Measurements from ENCODE around the gene UNC93A.
"Not testable (repeated sequence)": the region's sequence is repeated elsewhere in the genome, so short reads cannot be mapped to it uniquely, and the experiment has no call there.

The UNC93A gene

GRCh38 chr6:167270499-167271311, 20.4 kb upstream of the UNC93A start:
- no peak for DNase-seq (ENCODE audit: low spot score)

- DNase-seq (ENCODE audit: low spot score) = no peak
Observed at GRCh38 chr6:167272151-167272550, 19.0 kb upstream of the UNC93A start.

GRCh38 chr6:167272696-167273379, 18.3 kb upstream of the UNC93A start:
- DNase-seq (ENCODE audit: low spot score) = no peak

- no peak for DNase-seq (ENCODE audit: low spot score)
Observed at GRCh38 chr6:167274270-167274669, 16.8 kb upstream of the UNC93A start.

DNA sequence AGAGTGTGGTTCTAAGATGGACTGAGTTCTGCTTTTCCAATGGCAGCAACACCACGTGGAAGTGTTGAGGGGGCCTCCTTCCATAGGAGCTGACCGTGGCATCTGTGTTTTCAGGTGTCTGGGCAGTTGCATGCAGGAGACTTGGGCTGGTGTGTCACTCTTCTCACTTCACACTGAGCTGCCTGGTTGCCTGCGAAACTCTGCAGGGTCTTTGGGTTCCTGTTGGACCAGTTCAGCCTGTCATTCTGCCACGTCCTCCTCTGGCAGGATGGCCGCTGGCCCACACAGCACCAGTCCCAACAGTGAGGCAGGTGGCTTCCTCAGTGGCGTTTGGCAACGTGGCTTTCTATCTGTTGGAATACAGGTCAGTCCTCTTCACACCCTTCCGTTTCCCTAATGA, 16.1 kb upstream of the UNC93A start:
- no peak for DNase-seq (ENCODE audit: low spot score)

DNA sequence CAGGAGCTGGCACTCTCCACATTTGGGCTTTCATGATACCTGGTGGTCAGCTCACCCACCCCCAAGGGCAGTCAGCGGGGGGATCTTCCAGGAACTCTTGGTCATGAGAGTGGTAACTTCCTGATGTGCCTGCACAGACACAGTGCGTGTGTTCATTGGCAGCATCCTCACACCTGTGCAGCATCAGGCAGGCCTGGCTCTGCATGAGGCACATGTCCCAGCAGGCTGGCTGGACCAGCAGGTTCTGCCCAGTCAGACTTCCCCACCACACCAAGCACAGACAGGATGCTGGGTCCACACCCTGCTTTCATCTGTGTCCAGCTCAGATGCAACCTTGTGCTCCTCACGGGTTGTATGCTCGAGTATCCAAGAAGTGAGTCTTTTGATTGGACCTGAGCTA, 15.7 kb upstream of the UNC93A start:
- DNase-seq (ENCODE audit: low spot score) = no peak

- DNase-seq (ENCODE audit: low spot score) = no peak
Observed at GRCh38 chr6:167276772-167277533, 14.2 kb upstream of the UNC93A start.

DNA sequence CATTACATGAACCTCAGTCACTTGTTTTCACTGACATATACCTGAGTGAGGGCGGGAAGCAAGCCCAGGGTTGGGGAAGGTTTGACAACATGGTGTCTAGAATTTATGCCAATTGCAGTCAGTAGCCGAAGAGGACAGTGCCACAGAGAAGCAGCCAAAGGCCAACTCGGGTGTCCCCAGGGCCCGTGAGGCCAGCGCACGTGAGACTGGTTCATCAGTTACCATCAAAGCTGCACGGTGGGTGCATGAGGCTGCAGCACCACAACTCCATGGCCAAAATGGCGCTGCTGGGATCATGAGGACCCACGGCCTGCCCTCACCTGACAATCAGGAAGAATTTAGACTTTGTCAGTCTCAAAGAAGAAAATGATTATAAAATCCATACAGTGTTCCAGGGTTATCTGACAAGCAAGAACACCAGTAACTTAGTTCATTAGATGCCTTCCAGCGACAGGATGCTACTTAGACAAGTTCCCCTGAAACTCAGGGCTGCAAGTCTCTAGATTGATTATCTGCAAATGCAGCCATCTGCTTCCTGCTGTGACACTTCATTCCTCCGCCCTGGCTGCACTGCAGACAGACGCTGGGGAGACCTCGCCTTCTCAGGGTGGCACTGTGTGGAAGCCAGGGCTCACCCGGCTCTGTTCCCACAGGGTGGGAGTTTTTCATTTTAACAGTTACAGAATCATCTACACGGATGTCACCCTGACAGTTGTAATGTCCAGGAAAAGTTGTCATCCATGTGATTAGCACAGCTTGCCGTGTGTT, 12.8 kb upstream of the UNC93A start:
- not testable (repeated sequence) for DNase-seq (ENCODE audit: low spot score)

- no peak for DNase-seq (ENCODE audit: low spot score)
Observed at GRCh38 chr6:167279766-167280446, 11.2 kb upstream of the UNC93A start.

GRCh38 chr6:167280466-167280865, 10.6 kb upstream of the UNC93A start:
- not testable (repeated sequence) for DNase-seq (ENCODE audit: low spot score)

GRCh38 chr6:167282165-167282564, 8.9 kb upstream of the UNC93A start:
- DNase-seq (ENCODE audit: low spot score) = no peak

DNA sequence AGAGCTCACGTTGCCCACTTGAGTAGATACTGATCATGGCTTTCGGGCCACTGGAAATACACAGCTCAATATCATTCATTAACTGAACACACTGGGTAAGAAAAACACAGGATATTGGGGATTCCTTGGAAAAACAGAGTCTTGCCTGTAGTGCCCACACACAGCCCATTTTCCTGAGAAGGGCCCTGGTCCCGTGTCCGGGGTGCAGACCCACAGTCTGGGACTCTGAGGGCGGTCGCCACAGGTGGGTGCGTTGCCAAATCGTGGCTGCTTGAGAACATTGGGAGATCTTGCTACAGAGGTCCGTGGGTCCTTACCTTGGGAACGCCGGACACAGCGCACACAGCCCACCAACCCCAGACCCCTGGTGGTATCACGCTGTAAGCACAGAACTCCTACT, 6.5 kb upstream of the UNC93A start:
- DNase-seq (ENCODE audit: low spot score) = not testable (repeated sequence)

DNA sequence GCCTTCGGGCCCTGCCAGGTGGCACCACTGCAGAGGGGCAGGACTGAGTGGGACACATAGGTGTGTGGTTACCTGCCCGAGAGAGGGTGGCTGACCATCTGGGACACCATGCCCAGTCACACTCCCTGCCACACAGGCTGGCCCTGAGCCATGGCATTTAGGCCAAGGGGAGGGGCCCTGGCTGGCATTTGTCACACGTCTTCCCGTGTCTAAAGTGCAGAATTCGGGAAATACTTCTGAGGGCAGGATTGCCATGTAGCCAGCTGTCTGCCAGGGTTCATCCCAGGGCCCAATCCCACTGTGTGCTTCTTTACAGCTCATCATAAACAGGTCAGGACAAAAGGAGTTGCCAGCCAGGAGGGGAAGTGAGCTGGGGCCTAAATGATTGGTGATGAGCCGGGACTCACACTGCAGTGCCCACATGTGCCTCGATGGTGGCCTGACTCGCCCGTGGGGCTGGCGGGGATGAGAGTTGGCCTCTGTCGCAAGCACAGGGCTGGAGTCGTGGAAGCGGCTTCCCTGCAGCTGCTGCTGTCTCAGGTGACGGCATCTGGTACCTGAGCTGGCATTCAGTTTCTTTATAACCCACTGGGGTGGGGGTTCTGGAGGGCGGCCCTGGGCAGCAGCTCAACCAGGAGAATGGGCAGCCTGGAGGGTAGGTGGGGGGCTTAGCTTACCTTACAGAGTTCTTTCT, 5.9 kb upstream of the UNC93A start:
- DNase-seq (ENCODE audit: low spot score) = no peak

DNA sequence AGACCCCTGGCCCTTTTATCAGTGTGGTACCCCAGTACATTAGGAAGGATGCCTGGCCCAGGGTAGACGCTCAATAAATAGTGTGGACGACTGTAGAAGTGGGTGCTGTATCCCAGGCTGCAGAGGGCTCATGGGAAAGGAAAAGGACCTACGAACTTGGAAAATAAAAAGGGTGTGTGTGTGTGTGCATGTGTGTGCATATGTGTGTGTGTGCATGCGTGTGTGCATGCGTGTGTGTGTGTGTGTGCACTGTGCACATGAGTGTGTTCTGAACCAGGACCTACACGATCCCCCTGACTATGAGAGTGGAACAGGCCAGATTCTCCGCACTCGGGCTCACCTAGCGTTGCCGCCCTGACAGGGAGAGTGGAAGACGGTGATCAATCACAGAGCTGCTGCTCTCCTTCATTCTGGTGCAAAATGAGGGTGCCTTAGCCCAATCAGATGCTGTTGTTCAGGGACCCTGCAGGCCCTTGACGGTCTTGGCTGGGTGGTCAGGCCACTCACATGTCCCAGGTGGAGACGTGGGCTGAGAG, 3.5 kb upstream of the UNC93A start:
- no peak for DNase-seq (ENCODE audit: low spot score)

- not testable (repeated sequence) for DNase-seq (ENCODE audit: low spot score)
Observed at GRCh38 chr6:167288591-167289225, 2.4 kb upstream of the UNC93A start.

GRCh38 chr6:167289291-167289690, 1.8 kb upstream of the UNC93A start:
- not testable (repeated sequence) for DNase-seq (ENCODE audit: low spot score)

DNA sequence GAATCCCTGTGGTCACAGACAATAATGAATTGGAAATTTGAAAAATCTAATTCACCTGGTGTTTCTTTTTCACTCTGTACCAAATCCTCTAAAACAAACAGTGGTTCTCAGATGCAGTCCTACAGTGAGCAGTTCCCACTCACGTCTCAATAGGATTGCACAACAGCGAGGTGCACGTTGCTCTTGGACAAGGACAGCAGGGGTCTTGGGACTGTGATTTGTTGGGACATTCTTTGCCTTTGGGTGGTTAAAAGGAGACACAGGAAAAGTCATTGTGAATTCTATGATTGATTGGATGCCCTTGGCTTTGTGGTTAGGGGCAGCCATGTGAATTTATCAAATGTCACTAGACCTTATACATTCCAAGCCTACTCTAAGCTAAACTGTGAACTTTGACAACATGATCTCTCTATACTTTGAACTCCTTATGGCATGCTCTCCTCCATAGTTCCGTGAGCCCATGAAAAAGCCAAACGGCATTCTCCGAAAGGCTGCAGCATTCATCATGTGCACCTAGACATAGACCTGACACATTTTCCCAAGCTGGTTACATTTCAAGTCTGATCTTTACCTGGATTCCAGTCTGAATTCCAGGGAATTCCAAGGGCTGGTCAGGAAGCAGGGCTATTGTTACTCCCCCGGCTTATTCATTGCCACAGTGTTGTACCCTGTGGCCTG, 647 bp downstream of the UNC93A start:
- DNase-seq (ENCODE audit: low spot score) = no peak

DNA sequence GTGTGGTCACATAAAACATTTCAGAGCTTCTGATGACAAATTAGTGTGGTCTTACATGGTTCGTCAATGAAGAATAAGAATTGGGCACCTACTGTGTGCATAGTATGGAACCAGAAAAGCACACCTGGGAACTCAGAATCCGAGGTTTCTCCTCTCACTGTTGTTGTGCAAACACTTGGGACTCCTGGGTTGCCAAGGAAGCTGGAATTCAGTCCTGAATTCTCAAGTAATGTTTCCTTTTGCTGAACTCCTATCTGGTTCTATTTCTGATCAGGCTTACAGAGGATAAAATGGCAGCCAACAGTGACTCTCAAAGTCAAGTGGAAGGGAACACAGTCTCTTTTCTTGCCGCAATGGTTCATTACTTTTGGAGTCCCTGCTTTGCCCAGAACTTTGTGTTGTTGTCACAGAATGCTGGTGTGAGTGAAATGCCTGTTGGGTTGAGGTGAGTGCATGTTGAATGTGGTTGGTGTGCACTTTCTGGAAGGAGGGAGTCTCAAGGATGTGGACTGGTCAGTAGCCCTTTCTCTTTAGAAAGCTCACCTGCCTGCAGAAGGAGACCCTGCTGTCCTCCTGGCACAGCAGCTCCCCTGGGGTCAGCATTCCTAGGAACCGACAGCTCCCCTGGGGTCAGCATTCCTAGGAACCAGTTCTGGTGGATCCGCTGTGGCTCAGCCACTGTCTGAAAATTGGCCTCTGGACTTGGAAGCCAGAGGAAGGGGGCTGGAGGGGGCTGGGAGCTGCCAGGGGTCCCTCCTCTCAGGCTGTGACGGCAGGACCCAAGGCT, 1.4 kb downstream of the UNC93A start:
- DNase-seq (ENCODE audit: low spot score) = no peak

Data from HuH-7.5 (cell line).